Colonic mucosa (tissue), 4 donors: ENCODE data around the gene UBASH3B. TPM values are rescaled to one million over a fixed set of nuclear protein-coding genes. Genes with fewer than 3 reads are reported as not detected.

Experiments
- DNase-seq: peaks from one replicate; pipeline ENCODE4 v3.0.0-alpha.2; 2020
- H3K27ac ChIP-seq: fragments of 200-600 bp; one replicate; pipeline ENCODE4 v1.8.0; 2021
- H3K27me3 ChIP-seq: fragments of 200-600 bp; one replicate; pipeline ENCODE4 v1.8.0; 2021
- H3K36me3 ChIP-seq: fragments of 200-600 bp; one replicate; pipeline ENCODE4 v1.8.0; 2021
- H3K4me1 ChIP-seq: fragments of 200-600 bp; one replicate; pipeline ENCODE4 v1.8.0; 2021; ENCODE audit warnings: mild to moderate bottlenecking
- H3K4me3 ChIP-seq: fragments of 200-600 bp; one replicate; pipeline ENCODE4 v1.8.0; 2021
- H3K9ac ChIP-seq, 2 donors: one replicate each; pipeline ENCODE4 v1.7.0; 2013; ENCODE audit warnings: control low read depth in 2 of 2, low read depth in 2 of 2, low read length in 2 of 2
- H3K9me3 ChIP-seq: fragments of 200-600 bp; one replicate; pipeline ENCODE4 v1.8.0; 2021
- CTCF ChIP-seq: fragments of 200-600 bp; IDR thresholded peaks from one replicate; pipeline ENCODE4 v1.8.0; 2022; ENCODE audit warnings: antibody characterized with exemption, mild to moderate bottlenecking
- intact Hi-C: fragments of 100-400 bp; cut with DNase I; formaldehyde crosslinking; loops from one replicate; pipeline ENCODE4 v1.14.1; 2022
- total RNA-seq, 2 donors: library from RNA; stranded (reverse); fragmentation: NEBNext Ultra II Directional in 1 of 2; extraction: Animal tissue kit (Norgen Biotek cat#: 25700) in 1 of 2; gene quantifications; one replicate each; pipeline ENCODE4 v1.2.1, GENCODE V29; 2021
- donor health status: healthy.
- donor health status: DM: no; HTN: no; CAD: no.
- donor health status: DM: no; HTN: no; CAD: no.

UBASH3B gene
- total RNA-seq, 2 donors from 2014 or later, result 3.7 to 5.8 TPM

GRCh38 chr11:122650619-122651018 lies 4.9 kb upstream of the UBASH3B start:
- no peaks in the 10 kb centered on the region for H3K9me3 ChIP-seq
- TF ChIP-seq CTCF, result no peak
- H3K4me1 ChIP-seq, result no peaks in the 10 kb centered on the region
- intact Hi-C loops, result no loop called here
- no peak overlapping the region for H3K4me3 ChIP-seq
- no peaks in the 10 kb centered on the region for H3K36me3 ChIP-seq
- no peaks in the 10 kb centered on the region for H3K27me3 ChIP-seq
- H3K27ac ChIP-seq, result no peak overlapping the region
- no peak for DNase-seq
- H3K9ac ChIP-seq, result no peak overlapping the region

- no peak for DNase-seq
- Histone ChIP-seq H3K27ac (no peak overlapping the region), H3K36me3 (no peaks in the 10 kb centered on the region), H3K27me3 (no peaks in the 10 kb centered on the region), H3K9ac (no peak overlapping the region), H3K4me3 (no peak overlapping the region), H3K4me1 (no peaks in the 10 kb centered on the region), H3K9me3 (no peaks in the 10 kb centered on the region)
- intact Hi-C loops, result no loop called here
- TF ChIP-seq CTCF, result no peak
Measured at GRCh38 chr11:122652495-122652894, 3.0 kb upstream of the UBASH3B start.

GRCh38 chr11:122653916-122654585 lies 1.5 kb upstream of the UBASH3B start:
- Histone ChIP-seq H3K36me3 (no peaks in the 10 kb centered on the region), H3K9ac (no peak overlapping the region), H3K4me3 (no peak overlapping the region), H3K4me1 (no peaks in the 10 kb centered on the region), H3K27me3 (no peaks in the 10 kb centered on the region), H3K27ac (no peak overlapping the region), H3K9me3 (no peaks in the 10 kb centered on the region)
- TF ChIP-seq CTCF, result no peak
- DNase-seq, result no peak
- intact Hi-C loops, result no loop called here

DNA sequence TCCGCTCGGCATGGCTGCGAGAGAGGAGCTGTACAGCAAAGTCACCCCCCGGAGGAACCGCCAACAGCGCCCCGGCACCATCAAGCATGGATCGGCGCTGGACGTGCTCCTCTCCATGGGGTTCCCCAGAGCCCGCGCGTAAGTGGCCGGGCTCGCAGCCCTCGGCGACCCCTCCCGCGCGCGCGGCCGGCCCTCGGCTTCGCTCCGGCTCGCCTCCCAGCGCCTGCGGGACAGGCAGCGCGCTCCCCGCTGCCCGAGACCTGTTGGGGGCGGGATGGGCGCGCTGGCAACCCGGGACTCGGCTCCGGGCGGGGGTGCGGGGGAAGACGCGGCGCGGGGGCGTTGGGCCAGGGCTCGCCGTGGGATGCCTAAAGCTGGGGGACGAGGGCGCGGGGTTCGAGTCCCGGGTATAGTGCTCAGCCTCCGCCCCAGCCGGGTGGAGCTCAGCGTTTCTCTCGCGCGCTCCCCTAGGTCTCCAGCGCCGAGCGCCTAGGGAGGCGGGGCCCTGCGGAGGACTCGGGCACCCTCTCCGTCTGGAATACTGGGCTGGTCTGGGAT lies 630 bp downstream of the UBASH3B start:
- H3K27ac ChIP-seq, result peak overlapping the region; percentile 67
- no peaks in the 10 kb centered on the region for H3K36me3 ChIP-seq
- no peaks in the 10 kb centered on the region for H3K9me3 ChIP-seq
- intact Hi-C loops, result no loop called here
- peak; percentile 44 for DNase-seq
- no peak for TF ChIP-seq CTCF
- H3K27me3 ChIP-seq, result no peaks in the 10 kb centered on the region
- peak overlapping the region; percentile 56 for H3K4me3 ChIP-seq
- H3K4me1 ChIP-seq, result no peaks in the 10 kb centered on the region
- peak overlapping the region; percentile 74 to 83 for H3K9ac ChIP-seq

GRCh38 chr11:122656631-122657101 lies 1.1 kb downstream of the UBASH3B start:
- no peak for TF ChIP-seq CTCF
- Histone ChIP-seq H3K36me3 (no peaks in the 10 kb centered on the region), H3K4me3 (peak overlapping the region; percentile 56), H3K9ac (peak overlapping the region; percentile 73 to 83), H3K4me1 (no peaks in the 10 kb centered on the region), H3K27ac (peak overlapping the region; percentile 67), H3K27me3 (no peaks in the 10 kb centered on the region), H3K9me3 (no peaks in the 10 kb centered on the region)
- intact Hi-C loops, result no loop called here
- DNase-seq, result peak; percentile 30
